ENCODE measurements around the gene PARD6A.

Gene PARD6A

DNA sequence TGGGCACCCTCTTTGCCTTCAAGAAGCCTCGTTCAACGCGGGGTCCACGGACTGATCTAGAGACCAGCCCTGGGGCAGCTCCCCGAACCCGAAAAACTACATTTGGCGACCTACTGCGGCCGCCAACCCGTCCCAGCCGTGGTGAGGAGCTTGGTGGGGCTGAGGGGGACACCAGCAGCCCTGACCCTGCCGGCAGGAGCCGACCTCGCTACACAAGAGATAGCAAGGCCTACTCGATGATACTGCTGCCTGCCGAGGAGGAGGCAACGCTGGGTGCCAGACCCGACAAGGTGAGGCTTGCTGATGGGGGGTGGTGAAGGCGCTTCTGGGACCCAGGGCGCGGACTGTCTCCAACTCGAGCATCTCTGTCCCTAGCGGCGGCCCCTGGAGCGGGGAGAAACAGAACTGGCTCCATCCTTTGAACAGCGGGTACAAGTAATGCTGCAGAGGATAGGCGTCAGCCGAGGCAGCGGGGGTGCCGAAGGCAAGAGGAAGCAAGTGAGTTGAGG is 6.3 kb upstream of the PARD6A start:
- DNase-seq = no peak

DNA sequence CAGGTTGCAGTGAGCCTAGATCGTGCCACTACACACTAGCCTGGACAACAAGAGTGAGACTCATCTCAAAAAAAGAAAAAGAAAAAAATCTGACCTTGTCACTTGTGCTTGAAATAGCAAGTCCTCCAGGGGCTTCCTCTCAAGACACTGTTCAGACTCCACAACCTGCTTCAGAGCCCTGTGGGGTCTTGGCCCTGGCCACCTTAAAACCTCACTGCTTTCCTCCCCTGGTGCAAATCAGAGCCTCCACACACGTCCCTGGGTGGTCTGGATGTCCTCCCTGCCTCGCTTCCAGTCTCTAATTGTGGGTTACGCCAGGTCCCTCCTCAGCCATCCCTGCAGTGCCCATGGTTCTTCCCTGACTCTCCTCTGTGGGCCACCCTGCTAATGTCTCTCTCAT is 5.4 kb upstream of the PARD6A start:
- no peak for DNase-seq

DNA sequence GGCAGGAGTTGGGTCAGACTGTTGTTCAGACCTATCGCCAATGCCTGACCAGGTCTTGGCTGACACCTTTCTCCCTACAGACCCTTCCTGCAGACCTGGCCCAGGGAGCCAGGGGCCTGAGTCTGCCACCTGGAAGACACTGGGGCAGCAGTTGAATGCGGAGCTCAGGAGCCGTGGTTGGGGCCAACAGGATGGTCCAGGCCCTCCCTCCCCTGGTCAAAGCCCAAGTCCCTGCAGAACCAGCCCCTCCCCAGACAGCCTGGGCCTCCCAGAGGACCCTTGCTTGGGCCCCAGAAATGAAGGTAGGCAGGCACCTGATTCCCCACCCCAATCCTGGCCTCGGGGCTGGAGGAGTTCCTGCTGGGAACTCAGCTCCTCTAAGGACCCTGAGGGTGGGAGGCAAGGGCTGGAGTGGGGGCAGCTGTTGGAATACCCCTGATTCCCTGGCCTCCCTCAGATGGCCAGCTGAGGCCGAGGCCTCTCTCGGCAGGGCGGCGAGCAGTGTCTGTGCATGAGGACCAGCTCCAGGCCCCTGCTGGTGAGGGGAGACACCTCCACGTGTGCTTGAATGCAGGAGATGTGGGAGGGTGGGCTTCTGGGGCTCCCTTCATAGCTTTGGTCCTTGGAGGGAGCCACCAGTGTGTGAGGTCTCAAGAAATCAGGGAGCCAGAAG is 4.3 kb upstream of the PARD6A start:
- DNase-seq = no peak

DNA sequence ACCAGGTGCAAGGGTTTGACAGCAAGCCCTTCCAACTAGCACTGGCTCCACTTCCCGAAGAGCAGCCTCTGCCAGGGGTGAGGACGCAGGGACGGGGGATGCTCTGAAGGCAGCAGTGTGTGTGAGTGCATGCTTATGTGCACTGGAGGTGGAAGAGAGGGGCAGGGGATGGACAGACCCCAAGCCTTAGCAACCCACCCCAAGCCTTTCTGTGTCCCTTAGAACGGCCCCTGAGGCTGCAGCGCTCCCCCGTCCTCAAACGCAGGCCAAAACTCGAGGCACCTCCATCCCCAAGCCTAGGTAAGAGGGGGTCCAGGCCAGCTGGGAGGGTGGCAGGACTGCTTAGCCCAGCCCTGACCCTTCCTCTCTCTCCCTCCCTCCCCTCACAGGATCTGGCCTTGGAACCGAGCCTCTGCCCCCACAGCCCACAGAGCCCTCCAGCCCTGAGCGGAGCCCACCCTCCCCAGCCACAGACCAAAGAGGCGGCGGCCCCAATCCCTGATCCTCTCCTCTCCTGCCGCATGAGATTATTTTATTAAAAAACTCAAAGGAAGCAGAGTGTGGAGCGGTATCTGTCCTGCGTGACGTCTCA is 3.6 kb upstream of the PARD6A start:
- DNase-seq = no peak

DNA sequence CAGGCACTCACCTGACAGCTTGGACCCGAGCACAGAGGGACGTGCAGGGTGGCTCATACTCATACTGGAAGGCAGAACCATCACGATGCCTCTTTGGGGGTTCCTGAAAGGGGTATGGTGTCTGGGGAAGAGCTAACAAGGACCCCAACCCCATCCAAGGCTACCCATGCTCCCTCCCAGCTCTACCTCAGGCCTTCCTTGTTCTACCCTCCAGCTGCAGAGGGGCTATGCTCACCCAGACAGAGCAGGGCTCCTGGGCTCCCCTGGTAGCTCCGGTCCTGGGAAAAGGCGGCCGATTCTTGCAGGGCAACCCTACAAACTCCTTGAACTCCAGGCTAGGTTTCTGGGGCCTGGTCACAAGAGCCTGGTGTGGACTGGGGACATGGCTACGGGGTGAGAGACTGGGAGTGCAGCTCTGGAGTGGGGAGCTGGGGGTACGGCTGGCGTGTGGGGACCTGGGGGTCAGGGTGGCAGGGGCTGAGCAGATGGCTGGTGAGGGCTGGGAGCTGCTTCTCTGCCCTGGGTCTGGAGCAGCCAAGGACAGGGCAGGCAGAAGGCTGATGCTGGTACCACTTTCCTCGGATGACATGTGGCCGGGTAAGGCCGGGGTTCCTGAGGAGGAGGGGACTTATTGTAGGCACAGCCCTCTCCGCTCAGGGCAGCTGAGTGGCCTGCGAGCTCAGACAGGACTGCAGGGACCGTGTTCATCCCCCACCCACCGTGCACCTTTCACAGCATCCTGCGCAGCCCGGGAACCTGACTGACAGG is 2.8 kb upstream of the PARD6A start:
- no peak for DNase-seq

DNA sequence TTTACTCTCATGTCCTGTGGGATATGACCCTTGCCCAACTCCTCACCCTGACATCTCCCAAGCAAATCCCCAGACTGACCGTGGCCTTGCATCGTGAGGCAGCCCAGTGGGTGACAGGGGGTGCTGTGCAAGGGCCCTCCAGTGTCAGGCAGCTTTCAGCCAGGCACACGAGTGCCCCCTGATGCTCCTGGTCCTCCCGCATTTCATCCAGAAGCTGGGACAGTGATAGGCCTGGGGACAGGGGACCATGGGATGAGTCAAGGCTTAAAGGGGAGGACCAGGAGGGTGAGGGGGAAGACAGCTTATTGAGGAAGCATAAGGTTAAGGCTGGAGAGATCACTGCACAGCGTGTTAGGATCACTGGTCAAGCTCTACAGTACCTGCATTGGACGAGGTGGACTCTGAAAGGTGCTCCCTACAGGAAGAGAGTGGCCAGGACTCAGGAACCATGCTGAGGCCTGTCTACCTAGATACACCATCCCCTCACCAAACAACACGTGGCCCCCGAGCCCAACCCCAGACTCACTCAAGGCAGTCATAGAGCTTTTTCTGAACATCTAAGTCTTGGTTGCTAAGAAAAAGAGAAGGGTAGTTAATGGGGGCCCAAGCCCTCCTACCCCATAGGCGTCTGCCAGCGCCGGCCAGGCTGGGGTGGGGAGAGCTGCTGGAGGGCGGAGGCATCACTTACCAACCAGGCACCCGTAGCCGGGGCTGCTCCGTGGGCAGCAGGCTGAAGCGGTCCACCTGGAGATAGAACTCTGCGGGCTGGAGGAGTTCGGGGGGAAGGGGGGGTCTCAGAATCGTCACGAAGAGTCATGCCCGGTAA is 1.7 kb upstream of the PARD6A start:
- no peak for DNase-seq

DNA sequence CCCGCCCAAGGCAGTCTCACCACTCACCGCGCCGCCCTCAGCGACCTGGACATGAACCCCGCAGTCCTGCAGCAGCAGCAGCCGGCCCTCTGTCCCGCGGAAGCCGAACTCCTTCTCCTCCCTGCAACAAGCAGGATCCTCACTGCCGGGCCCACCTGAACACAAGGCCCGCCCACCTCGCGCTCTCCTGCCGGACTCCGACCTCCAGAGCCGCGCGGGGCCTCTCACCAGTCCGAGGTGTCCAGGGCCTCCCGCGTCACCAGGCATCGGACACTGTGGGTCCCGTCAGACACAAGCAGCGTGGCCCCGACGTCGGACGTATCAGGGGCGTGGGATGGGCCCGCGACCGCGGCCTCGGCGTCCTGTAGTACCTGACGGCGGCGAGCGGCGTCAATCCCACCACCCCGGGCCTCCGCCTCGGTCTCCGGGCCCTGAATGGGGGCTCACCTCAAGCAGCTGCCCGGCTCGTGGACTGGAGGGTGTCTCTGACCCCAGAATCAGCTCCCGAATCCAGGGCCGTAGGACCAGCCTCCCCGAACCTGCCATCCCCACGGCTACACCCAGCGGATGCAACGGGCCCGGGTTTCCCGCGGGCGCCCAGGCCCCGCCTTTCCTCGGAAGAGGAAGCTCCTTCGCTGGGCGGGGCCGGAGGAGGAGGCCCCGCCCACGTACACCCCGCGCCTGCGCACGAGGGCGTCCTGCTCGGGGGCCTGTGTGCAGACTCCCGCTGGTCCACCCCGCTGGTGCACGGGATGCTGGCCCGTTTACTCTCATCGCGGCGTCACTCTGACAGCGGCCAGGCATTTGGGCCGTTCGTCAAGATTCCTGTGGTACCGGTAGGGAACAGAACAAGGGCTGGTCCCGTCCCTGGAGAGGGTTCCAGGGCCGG is 841 bp upstream of the PARD6A start, which contains the start of gene ACD:
Gene ACD (minus strand): TSS at position 586 of the 889 bp plus-strand sequence. CDS start 40 bp downstream, at position 546.
- DNase-seq = peak; percentile 95

DNA sequence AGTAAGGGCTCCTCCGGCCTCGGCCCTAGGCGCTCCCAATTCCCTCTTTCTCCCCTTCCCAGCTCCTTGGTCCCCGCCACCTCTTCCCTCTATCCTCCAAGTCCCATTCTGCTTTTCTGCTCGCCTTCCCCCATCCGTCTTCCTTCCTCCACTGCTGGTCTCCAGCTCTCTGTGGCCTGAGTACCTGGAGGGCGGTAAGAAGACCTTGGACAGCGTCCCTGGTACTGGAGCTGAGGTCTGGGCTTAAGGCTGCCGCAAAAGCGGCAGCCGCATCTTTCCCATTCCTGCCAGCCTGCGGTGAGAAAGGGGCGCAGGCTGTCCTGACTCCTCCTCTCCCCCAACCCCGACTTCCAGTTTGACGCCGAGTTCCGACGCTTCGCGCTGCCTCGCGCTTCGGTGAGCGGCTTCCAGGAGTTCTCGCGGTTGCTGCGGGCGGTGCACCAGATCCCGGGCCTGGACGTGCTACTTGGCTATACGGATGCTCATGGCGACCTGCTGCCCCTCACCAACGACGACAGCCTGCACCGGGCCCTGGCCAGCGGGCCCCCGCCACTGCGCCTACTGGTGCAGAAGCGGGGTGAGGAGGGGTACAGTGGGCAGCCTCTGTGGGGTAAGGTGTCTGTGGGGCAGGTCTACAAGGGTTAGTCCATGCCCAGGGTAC is 471 bp downstream of the PARD6A start:
- DNase-seq = no peak

DNA sequence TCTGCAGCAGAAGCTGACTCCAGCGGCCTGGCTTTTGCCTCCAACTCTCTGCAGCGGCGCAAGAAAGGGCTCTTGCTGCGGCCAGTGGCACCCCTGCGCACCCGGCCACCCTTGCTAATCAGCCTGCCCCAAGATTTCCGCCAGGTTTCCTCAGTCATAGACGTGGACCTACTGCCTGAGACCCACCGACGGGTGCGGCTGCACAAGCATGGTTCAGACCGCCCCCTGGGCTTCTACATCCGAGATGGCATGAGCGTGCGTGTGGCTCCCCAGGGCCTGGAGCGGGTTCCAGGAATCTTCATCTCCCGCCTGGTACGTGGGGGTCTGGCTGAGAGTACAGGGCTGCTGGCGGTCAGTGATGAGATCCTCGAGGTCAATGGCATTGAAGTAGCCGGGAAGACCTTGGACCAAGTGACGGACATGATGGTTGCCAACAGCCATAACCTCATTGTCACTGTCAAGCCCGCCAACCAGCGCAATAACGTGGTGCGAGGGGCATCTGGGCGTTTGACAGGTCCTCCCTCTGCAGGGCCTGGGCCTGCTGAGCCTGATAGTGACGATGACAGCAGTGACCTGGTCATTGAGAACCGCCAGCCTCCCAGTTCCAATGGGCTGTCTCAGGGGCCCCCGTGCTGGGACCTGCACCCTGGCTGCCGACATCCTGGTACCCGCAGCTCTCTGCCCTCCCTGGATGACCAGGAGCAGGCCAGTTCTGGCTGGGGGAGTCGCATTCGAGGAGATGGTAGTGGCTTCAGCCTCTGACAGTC is 1.3 kb downstream of the PARD6A start:
- DNase-seq = no peak

DNA sequence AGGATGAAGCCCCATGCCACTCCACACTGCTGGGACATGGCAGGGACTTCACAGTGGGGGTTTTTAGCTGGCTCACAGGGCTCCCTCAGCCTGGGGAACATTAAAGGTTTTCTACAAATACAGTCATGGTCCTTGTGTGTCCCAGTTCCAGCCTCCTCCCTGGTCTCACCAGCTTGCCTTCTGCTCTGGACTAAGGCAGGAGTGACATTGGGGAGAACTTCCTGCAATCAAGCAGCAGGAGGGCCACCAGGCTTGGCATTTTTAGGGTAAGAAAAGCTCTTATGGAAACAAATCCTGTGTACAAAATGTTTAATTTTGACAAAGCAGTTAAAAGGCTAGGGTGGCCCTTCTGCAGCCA is 1.9 kb downstream of the PARD6A start:
- DNase-seq = no peak

DNA sequence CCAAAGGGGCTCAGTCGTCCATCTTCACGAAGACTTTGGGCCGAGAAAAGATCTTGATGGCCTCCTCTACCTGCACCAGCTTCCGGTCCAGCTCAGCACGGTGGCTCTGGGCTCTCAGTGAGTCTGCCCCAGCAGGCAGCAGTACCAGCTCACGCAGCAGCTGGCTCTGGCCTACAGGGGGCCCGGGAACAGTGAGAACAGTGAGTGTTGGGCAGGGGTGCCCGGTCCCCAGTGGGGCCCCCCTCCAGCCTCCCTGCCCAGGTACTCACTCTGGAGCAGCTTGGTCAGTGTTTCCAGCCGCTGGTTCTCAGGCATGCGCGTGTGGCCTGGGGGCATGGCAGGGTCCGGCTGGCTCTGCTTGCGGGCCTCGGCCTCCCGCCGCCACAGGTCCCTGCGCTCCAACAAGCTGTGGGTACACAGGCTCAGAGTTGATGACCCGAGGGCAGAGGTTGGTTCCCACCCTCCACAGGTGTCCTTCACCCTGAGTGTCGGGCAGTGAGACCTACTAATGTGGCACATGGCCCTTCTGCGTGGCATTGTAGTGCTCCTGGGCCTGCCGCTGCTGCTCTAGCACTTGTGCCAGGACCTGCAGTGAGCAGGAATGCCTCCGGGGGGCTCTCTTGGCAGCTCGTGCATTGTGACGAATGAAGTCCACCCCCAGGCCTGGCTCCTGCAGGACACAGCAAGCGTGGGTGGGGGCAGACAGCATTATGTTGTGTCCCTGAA is 2.6 kb downstream of the PARD6A start:
- DNase-seq = peak; percentile 40

DNA sequence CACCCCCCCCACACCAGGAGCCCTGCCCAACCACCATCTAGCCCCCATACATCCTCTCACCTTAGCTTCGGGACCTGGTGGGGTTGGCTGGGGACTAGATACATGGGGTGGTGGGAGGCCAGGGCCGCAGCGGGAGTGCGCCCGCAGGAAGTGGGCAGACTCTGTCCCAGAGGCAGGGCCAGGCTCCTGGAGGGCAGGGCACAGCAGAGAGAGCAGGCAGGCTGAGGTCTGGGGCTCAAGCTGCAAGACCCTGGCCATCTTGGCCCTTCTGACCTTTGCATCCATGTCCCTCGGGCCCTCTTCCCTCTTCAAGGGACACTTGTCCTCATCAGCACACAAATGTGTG is 3.1 kb downstream of the PARD6A start:
- DNase-seq = no peak

DNA sequence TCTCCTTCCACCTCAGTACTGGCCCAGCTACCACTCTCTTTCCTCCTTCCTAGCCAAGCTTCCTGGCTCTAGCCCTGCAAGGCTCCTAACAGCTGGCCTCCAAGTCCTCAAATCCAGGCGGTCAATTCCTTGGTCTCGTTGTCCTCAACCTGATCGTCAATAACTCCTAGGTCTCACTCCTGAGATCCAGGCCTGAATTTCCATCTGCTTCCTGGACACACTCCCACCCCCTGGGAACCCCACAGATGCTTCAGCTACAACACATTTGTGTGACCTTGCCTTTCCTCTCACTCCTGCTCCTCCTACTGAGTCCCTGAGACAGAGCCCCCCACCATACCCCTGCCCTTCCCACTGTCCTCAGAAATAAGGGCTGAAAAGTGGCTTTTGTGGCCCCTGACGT is 3.5 kb downstream of the PARD6A start:
- DNase-seq = no peak

DNA sequence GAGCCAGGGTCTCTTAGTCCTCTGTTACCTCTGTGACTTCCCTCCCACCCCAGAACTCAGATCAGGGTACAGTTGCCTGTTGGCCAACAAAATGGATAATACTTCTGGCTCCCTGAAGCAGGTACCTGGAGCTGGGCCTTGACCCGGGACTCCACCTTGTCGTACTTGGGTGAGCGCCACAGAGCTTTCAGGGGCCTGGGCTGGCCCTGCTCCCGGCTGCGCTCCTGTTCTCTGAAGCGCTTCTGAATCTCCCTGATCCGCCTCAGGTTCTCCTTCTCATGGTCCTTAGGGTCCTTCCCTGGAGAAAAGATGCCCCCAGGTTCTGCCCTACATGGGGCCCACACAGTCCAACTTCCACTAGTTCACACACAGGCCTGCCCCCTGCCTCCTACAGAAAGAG is 4.1 kb downstream of the PARD6A start:
- DNase-seq = no peak

DNA sequence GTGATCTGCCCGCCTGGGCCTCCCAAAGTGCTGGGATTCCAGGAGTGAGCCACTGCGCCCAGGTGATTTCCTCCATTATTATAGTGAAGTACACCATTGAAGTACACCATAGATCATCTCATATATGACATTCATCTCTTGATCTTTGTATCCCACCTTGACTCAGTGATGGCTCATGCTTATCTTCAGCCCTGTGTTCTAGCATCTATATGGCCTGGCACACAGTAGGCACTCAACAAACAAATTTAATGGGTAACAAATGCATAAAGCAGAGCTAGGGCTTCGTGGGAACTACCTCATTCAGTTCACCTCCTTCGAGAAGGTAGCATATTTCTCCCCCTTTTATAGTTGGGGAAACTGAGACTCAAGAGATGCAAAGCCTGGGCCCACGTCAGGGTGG is 4.8 kb downstream of the PARD6A start:
- DNase-seq = no peak

DNA sequence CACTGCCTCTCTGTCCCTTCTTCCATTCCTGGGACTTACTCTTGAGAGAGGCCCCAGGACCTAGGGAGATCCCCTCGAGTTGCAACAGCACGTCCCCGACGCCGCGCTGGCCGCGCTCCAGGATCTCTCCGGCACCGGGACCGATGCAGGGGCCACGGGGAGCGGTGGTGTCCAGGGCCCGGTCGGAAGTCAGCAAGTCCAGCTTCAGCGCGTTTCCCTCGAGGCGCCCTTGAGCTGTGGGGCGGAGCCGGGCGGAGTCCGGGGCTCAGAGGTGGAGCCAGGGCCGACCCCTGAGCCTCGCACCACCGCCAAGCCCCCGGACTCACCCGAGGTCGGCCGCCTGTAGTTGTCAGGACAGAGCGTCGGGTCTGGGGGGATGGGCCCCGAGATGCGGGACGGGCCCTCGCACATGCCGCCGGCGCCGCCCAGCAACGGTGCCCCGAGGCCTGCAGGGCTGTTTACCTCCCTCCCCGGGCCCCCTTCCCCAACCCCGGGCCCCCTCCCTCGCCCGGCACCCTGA is 5.3 kb downstream of the PARD6A start:
- no peak for DNase-seq

DNA sequence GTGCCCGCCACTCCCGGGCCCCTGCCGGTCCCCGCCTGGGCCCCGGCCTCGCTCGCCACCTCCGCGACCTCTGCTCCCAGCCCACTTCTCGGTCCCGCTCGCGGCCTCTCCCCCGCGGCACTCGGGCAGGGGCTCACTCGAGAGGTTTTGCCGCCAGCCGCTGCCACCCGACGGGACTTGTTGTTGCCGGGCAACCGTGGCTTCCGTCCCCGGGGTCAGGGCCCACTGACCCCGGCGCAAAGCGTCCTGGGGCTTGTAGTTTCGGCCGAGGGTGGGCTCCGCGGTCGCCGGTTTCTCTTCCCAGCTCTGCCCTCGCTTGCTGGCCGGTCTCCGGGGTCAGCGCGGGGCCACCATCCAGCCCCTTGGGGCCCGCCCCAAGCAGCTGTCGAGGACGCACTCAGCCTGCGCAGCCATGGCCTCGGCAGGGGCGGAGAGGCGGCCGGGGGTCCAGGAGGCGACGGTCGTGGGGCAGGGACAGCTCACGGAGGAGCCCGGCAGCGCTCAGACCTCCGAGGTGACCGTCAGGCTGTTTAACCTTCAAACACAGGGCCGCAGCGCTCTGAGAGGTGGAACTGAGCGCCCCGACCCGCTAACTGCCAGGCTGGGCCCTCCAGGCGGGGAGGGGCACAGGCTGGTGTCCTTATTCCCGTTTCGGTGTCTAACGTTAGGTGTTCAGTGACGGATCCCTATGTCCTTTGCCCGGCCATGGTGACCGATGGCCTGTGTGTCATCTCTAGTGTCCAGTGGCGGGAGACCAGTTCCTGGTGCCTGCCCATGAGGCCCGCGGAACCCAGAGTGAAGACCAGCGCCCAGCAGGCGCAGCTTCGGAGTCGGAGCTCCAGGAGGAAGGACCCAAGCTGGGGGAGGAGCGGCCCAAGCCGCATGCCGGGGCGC is 6.0 kb downstream of the PARD6A start, which contains the start of the genes C16orf86 and ENKD1:
Gene C16orf86 (plus strand): TSS at position 256 of the 894 bp plus-strand sequence. CDS start 157 bp downstream, at position 413.
Gene ENKD1 (minus strand): TSS at position 192 of the 894 bp plus-strand sequence. CDS start 308 bp downstream, outside the sequence.
- peak; percentile 81 for DNase-seq

DNA sequence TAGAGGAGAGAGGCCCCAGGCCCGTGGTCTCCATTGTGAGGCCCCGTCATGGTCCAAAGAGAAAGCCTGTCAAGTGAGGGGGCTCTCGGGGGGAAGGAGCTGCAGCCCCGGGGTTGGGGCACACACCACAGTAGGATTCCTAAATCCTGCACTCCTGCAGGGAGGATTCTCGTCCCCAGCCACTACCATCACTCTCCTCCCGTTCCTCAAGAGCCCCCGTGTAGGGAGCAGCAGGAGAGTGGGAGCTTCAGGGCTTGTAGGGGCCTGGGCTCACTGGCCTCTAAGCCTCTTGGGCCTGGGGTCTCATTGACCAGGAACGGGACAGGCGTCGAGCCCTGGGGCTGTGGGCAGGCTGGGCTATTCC is 6.7 kb downstream of the PARD6A start:
- DNase-seq = no peak
